Heart right ventricle (tissue), 16 donors: Measurements from ENCODE around the gene BACE1. TPM values are rescaled to one million over a fixed set of nuclear protein-coding genes. Genes with fewer than 3 reads are reported as not detected.
A peak's percentile ranks its signal among the peaks of the same experiment; 100 is the strongest.

Experiments
- ATAC-seq, 8 donors: fragments of 200-7000 bp; cut with Tn5 transposase; one replicate each; pipeline ENCODE4 v1.9.1; 2020; ENCODE audit warnings: mild to moderate bottlenecking in 8 of 8, moderate library complexity in 8 of 8, moderate number of reproducible peaks in 1 of 8
- DNase-seq, 2 donors: peaks; one replicate each; pipeline ENCODE4 v3.0.0-alpha.2; 2020
- H3K27ac ChIP-seq, 10 donors: fragments of 200-600 bp; sonication (generic) in 2 of 10; one replicate each; pipeline versions ENCODE4 v1.5.0 to v1.8.0; 2020 to 2022; ENCODE audit warnings: mild to moderate bottlenecking in 3 of 10
- H3K27me3 ChIP-seq, 7 donors: fragments of 200-600 bp; one replicate each; pipeline ENCODE4 v1.8.0; 2021 to 2022; ENCODE audit warnings: mild to moderate bottlenecking in 2 of 7
- H3K36me3 ChIP-seq, 9 donors: fragments of 200-600 bp; sonication (generic) in 1 of 9; one replicate each; pipeline versions ENCODE4 v1.5.0 to v1.8.0; 2020 to 2022; ENCODE audit warnings: mild to moderate bottlenecking in 2 of 9
- H3K4me1 ChIP-seq, 9 donors: fragments of 200-600 bp; sonication (generic) in 1 of 9; one replicate each; pipeline versions ENCODE4 v1.5.0 to v1.8.0; 2020 to 2022; ENCODE audit warnings: mild to moderate bottlenecking in 4 of 9
- H3K4me3 ChIP-seq, 10 donors: fragments of 200-600 bp; sonication (generic) in 2 of 10; one replicate each; pipeline versions ENCODE4 v1.5.0 to v1.8.0; 2020 to 2022; ENCODE audit warnings: mild to moderate bottlenecking in 7 of 10, moderate library complexity in 2 of 10
- H3K9me3 ChIP-seq, 11 donors: fragments of 200-600 bp in 10 of 11; sonication (generic) in 2 of 11; one replicate each; pipeline versions ENCODE4 v1.5.0 to v1.8.0; 2013 to 2022; ENCODE audit warnings: mild to moderate bottlenecking in 2 of 11, control low read depth in 1 of 11, moderate library complexity in 1 of 11
- CTCF ChIP-seq, 9 donors: fragments of 200-600 bp; sonication (generic) in 2 of 9; IDR thresholded peaks; one replicate each; pipeline versions ENCODE4 v1.5.0 to v1.8.0; 2021 to 2022; ENCODE audit warnings: antibody characterized with exemption in 9 of 9, mild to moderate bottlenecking in 5 of 9, moderate library complexity in 1 of 9
- WGBS, 2 donors: extraction: QIAGEN DNeasy Blood & Tissue Kit; methylation state at CpG; one replicate each; pipeline ENCODE4 v1.1.7; 2013; ENCODE audit warnings: inconsistent platforms in 1 of 2; 5-methylcytosine and 5-hydroxymethylcytosine counted together
- intact Hi-C, 10 donors: fragments of 100-400 bp; cut with DNase I; formaldehyde crosslinking; loops; one replicate each; pipeline versions ENCODE4 v1.11.1 to v1.14.2; 2022
- polyA plus RNA-seq, 2 donors: library from polyadenylated mRNA; stranded (reverse); fragments of 200-250 nt; gene quantifications; one replicate each; pipeline ENCODE4 v1.2.3, GENCODE V29; 2013
- total RNA-seq, 10 donors: library from RNA; stranded (reverse); fragmentation: NEBNext Ultra II Directional in 3 of 10; extraction: Animal tissue kit (Norgen Biotek cat#: 25700) in 3 of 10; gene quantifications; one replicate each; pipeline versions ENCODE4 v1.2.1 to v1.2.4, GENCODE V29; 2021 to 2023
- donor health status: Arrhythmogenic right ventricular cardiomyopathy.
- donor health status: ischemic (EF 13 %, LVEDD 7.1; RV severe dilation, severe dysfunction).
- donor health status: healthy with polysubstance abuse.
- donor health status: DM: no; HTN: yes; CAD: no.
- donor health status: DM: no; HTN: no; CAD: no.
- donor health status: ischemic (EF 25% LVEDD 6.9; RV normal size, moderate dysfunction).
- donor health status: ischemic (EF 25% LVEDD 5.7; RV mildly dilated, moderate dysfunction).
- donor health status: healthy.
- donor health status: DM: yes; HTN: yes; CAD: no.
- donor health status: Ischemic cardiomyopathy.
- donor health status: ischemic (EF 35%, LVEDD 5.7; RV mildly dilated, moderate dysfunction).
- donor health status: nonischemic (EF 11% LVEDD 7.7; RV severe dilation, severe dysfunction).
- donor health status: DM: yes; HTN: yes; CAD: no.
- donor health status: PGD.
- donor health status: ischemic (EF 29% LVEDD 5.4; RV normal size, mild dysfunction).
- donor health status: nonischemic (EF 23%, LVEDD 6.1; RV moderate dilation, normal function).

Gene BACE1
- total and polyA plus RNA-seq, 12 donors = 4.6 to 18.7 (median 14.6) TPM

- H3K9me3 ChIP-seq = no peaks in the 10 kb centered on the region
- ATAC-seq (no peak), DNase-seq (no peak)
- H3K27me3 ChIP-seq = no peaks in the 10 kb centered on the region
- intact Hi-C loops = no loop called here
- 76 to 81% methylated on average over 4 of the region's 4 CpGs for WGBS, 2 donors
- TF ChIP-seq CTCF (IDR thresholded peaks at IDR 0.05) = no peak
- no peak overlapping the region for H3K4me3 ChIP-seq
- no peak overlapping the region for H3K27ac ChIP-seq
- H3K4me1 ChIP-seq = peaks cover 3 to 24% (median 15%) of the 10 kb centered on the region in 9 donors
- H3K36me3 ChIP-seq = peaks cover 0 to 7% (median 0%) of the 10 kb centered on the region in 9 donors
Measured at GRCh38 chr11:117303101-117303500, 13.0 kb downstream of the BACE1 start.

GRCh38 chr11:117302228-117302627 lies 13.8 kb downstream of the BACE1 start:
- no peak overlapping the region for H3K27ac ChIP-seq
- intact Hi-C loops = no loop called here
- 84 to 93% methylated on average over 7 of the region's 7 CpGs for WGBS, 2 donors
- H3K4me1 ChIP-seq = peaks cover 3 to 24% (median 15%) of the 10 kb centered on the region in 9 donors
- no peak for TF ChIP-seq CTCF (IDR thresholded peaks at IDR 0.05)
- ATAC-seq = no peak
- H3K9me3 ChIP-seq = no peaks in the 10 kb centered on the region
- H3K27me3 ChIP-seq = no peaks in the 10 kb centered on the region
- DNase-seq = no peak
- peaks cover 0 to 7% (median 0%) of the 10 kb centered on the region in 9 donors for H3K36me3 ChIP-seq
- H3K4me3 ChIP-seq = no peak overlapping the region

- TF ChIP-seq CTCF (IDR thresholded peaks at IDR 0.05) = no peak
- peaks cover 3 to 24% (median 15%) of the 10 kb centered on the region in 9 donors for H3K4me1 ChIP-seq
Measured at GRCh38 chr11:117300773-117301172, 15.3 kb downstream of the BACE1 start.

GRCh38 chr11:117300283-117300663 lies 15.8 kb downstream of the BACE1 start:
- WGBS, 2 donors = 27 to 30% methylated on average over 17 of the region's 17 CpGs
- TF ChIP-seq CTCF (IDR thresholded peaks at IDR 0.05) = no peak
- intact Hi-C loops = no loop called here
- DNase-seq (peak; percentile 33 to 34), ATAC-seq (peak; percentile 53 to 75 (median 67))
- Histone ChIP-seq H3K9me3 (no peaks in the 10 kb centered on the region), H3K27ac (no peak overlapping the region), H3K27me3 (no peaks in the 10 kb centered on the region), H3K4me1 (peaks cover 3 to 24% (median 15%) of the 10 kb centered on the region in 9 donors), H3K36me3 (peaks cover 0 to 13% (median 0%) of the 10 kb centered on the region in 9 donors), H3K4me3 (peak overlapping the region in 5 of 10 donors; percentile 22 to 35 (median 32))

More at GRCh38 chr11:117300773-117301172, 15.3 kb downstream of the BACE1 start:
- Histone ChIP-seq H3K36me3 (peaks cover 0 to 8% (median 0%) of the 10 kb centered on the region in 9 donors), H3K27ac (no peak overlapping the region), H3K4me3 (peak overlapping the region in 5 of 10 donors; percentile 22 to 35 (median 32)), H3K9me3 (no peaks in the 10 kb centered on the region), H3K27me3 (no peaks in the 10 kb centered on the region)
- intact Hi-C loops = no loop called here
- DNase-seq (no peak), ATAC-seq (peak in 2 of 8 donors; percentile 5 to 23)
- WGBS, 2 donors = 67 to 75% methylated on average over 5 of the region's 5 CpGs
